SIG-M5 treated with dmso at 0.1 percent for 504 hours (cell line): ENCODE results near the gene CDK5RAP2.

ENCODE experiments used
- DNase-seq: peaks from one replicate; lab custom pipeline; 2025; ENCODE audit not compliant: unreplicated experiment; lab: John Stamatoyannopoulos, UW

Gene CDK5RAP2

DNA sequence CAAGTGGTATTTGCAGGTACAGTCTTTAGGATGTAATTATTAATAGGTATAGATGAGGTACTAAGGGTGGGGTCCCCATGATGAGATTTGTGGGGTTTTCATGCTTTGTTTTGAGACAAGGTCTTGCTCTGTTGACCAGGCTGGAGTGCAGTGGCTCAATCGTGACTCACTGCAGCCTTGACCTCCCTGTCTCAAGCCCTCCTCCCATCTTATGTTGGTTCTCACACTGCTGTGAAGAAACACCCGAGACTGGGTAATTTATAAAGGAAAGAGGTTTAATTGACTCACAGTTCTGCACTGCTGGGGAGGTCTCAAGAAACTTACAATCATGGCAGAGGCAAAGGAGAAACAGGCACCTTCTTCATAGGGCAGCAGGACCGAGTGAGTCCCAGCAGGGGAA, 217.5 kb downstream of the CDK5RAP2 start:
- DNase-seq, result no peak

DNA sequence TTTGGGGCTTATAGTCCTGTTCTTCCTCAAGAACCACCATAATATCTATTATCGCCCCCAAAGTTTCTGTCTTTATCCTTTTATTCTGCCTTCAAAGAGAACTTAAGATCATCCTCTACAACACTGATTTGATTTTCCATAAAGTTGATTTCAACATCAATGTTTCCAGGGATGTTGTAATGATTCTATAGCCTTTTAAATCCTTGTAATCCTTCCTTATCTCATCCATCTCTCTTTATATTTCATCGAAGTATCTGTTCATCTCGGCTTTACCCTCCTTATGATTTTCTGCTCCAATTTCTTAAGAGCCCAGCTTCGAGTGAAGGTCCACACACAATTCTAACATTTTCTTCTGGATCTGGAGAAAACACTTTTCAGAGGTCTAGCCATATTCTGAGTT, 218.4 kb downstream of the CDK5RAP2 start:
- no peak for DNase-seq

DNA sequence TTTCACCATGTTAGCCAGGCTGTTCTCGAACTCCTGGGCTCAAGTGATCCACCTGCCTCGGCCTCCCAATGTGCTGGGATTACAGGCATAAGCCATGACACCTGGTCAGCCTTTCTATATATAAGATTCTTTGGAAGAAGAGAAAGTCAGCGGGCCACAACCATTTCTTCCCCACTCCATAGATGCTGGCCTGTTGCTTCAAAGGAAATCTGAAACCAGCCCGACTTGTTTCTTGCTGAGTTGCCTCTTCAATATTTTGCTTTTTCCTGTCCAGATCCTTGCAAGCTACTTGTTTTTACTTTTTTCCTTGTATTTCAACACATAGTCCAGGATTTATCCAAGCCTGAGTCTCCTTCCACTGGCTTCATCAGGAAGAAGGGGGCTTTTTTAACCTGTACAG, 219.5 kb downstream of the CDK5RAP2 start:
- no peak for DNase-seq

DNA sequence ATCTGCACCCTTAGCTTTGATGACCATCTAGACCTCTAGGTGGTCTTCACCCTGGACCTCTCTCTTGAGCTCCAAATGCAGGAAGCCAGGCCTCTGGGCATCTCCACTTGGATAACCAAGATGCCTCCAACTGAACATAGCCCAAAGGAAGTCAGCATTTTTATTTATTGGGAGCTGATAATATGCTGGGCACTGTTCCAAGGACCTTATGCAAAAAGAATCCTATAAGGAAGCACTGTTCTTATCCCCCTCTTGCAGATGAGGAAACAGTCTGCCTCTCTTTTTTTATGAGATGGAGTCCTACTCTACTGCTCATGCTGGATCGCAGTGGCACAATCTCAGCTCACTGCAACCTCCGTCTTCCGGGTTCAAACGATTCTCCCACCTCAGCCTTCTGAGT, 219.9 kb downstream of the CDK5RAP2 start:
- DNase-seq, result no peak

DNA sequence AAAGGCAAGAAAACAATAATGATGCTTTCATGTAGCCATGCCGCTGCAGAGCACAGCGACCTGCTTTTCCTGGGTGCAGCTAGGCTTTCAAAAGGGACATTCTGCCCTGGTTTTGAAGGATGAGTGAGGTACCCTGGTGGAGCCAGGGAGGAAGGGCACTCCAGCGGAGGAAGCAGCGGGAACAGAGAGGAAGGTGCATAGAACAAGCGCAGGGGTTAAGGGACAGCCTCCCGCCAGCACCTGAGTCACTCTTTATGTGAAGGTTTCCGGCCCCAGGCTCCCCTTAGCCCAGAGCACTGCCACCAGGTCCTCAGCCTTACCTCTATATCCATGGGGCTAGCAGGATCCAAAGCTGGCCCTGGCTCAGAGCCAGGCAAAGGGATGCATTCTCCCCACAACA, 221.1 kb downstream of the CDK5RAP2 start:
- DNase-seq, result no peak

DNA sequence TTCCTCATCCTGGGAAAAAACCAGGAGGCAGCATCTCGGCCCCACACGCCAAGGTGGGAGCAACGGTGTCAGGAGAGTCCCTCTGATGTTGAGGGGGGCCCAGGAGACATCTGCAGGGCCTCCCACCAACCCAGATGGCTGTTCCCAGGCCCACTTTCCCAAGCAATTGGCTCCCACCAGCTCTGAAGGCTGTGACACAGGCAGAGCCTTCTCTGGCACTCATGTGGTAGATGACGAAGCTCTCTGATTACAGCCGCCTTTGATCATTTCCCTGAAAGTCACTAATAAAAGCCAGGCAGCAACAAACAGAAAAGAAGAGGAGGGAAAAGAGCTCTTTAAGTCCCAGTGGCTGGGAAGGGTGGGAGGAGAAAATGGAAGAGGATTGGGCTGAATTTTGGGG, 226.5 kb downstream of the CDK5RAP2 start:
- no peak for DNase-seq

DNA sequence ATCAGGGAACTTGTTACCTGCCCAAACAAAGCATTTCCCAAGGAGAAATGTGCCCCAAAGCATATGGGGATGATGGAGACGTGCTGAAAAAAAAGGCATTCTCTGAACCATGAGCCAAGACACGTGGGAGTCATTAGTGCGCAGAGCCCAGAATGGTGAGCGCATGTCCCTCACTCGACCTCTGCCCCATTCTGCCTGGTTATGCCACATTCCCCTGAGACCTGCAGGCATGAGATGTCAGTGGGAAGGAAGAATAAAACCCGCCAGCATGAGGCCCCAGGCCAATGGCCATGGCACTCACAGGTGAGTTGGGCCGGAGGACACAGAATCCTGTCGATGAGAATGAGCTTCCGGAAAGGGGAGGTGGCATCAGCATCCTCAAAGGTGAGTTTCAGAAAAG, 228.9 kb downstream of the CDK5RAP2 start:
- no peak for DNase-seq

DNA sequence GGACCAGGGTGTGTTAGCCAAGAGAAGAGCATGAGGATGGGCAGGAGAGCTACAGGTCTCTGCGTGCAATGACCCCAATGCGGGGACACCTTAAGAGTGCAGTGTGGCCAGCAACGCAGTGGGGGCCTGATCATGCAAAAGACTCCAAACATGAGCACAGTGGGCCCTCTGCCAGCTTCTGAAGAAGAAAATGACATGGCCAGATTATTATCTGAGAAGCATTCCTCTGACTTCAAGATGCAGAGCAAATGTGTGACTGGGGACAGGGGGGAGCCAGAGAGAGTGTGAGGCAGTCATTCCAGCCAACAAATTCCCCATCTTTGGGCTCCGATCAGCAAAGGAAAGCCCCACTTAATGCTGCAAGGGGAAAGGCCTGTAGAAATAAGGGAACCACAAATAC, 229.4 kb downstream of the CDK5RAP2 start:
- DNase-seq, result no peak

DNA sequence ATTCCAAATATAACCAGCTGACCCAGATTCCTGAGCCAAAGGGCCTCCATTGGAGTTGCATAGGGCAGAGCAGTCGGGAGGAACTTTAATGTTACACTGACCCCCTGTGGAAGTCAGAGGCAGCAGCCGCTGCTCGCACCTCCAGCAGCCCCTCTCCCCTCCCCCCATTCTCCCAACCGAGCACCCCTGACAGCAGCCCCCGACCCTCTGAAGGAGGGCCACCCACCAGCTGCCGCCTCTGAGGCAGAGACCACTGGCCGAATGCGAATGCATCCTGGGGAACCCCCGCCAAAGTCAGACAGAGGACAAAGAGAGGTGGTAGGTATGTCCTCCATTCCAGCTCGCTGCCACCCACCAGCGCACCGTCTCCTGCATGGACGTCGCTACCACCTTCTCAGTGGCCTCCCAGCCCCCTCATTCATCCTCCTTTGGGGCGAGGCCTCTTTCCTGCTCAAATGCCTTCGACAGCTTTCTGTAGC, 231.0 kb downstream of the CDK5RAP2 start:
- DNase-seq, result peak; percentile 29

DNA sequence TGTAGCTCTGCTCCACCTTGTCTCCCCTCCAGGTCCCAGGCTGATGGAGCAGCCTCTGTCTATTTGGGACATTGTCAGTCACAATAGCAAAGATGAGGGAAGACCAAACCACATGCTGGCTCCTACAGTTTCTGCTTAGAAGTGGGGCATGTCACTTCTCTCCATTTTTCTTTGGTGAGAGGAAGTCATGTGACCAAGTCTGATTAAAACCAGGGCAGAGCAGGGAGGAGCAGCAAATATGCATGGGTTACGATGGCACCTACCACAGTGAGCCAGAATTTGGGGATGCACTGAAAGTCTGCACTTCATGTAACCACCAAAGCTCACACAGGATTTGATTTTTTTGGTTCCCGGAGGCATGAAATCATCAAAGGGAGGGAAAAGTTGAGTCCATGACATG, 234.6 kb downstream of the CDK5RAP2 start:
- no peak for DNase-seq

DNA sequence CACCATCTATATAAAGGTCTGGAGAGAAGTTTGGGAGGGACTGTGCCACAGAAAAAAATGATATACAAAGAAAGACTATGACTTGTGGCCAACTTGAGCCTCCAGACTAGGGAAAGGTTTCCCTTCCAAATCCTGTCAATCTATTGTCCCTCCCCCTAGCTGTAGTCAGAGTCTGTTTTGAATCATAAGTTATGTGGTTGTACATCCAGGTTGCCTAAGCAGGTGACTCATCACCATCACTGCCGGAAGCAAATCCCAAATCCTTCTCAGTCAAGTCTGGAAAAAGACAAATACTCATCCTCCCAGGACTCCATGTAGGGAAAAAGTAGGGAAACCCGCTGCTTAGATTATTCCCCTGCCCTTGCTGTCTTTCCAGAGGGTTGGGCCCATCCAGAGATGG, 235.7 kb downstream of the CDK5RAP2 start:
- DNase-seq, result no peak

DNA sequence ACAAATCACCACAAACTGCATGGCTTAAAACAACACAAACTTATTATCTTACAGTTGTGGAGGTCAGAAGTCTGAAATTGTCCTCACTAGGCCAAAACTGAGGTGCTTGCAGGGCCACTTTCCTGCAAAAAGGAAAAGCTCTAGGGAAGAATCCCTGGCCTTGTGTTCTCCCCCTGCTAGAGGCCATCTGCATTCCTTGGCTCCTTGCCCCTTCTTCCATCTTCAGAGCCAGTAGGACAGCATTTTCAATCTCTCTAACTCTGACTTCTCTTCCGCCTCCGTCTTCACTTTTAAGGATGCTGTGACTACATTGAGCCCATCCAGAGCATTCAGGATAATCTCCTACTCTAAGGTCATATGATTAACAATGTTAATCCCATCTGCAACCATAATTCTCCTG, 236.6 kb downstream of the CDK5RAP2 start:
- no peak for DNase-seq
